Renal cortical epithelial cell (primary cell): ENCODE measurements around the gene MYOD1. TPM values are rescaled to one million over a fixed set of nuclear protein-coding genes. Genes with fewer than 3 reads are reported as not detected.
A peak's percentile ranks its signal among the peaks of the same experiment; 100 is the strongest.

Experiments
- DNase-seq: peaks from one replicate; pipeline ENCODE4 v3.0.0-alpha.2; 2011; ENCODE audit warnings: low read depth
- total RNA-seq: library from RNA; depleted of rRNA; stranded (reverse); fragments of >200 nt; gene quantifications from 2 replicates; pipeline ENCODE4 v1.2.3, GENCODE V29; 2014

Gene MYOD1
- not detected in 2 replicates for total RNA-seq

GRCh38 chr11:17719028-17719937, at the start of gene MYOD1:
Gene MYOD1 (plus strand): TSS chr11:17719571. CDS start chr11:17719783, 212 bp downstream.
- DNase-seq, result no peak

- DNase-seq, result no peak
Measured at GRCh38 chr11:17672469-17672868, 46.9 kb upstream of the MYOD1 start.

GRCh38 chr11:17673951-17674350, 45.4 kb upstream of the MYOD1 start:
- peak; percentile 25 for DNase-seq

GRCh38 chr11:17682848-17683247, 36.5 kb upstream of the MYOD1 start:
- DNase-seq, result no peak

- DNase-seq, result peak; percentile 62
Measured at GRCh38 chr11:17683377-17684161, 35.8 kb upstream of the MYOD1 start.

- no peak for DNase-seq
Measured at GRCh38 chr11:17684550-17684949, 34.8 kb upstream of the MYOD1 start.

- no peak for DNase-seq
Measured at GRCh38 chr11:17686231-17686980, 33.0 kb upstream of the MYOD1 start.

- no peak for DNase-seq
Measured at GRCh38 chr11:17687946-17688670, 31.3 kb upstream of the MYOD1 start.

- DNase-seq, result no peak
Measured at GRCh38 chr11:17691550-17691949, 27.8 kb upstream of the MYOD1 start.

GRCh38 chr11:17691976-17692375, 27.4 kb upstream of the MYOD1 start:
- DNase-seq, result no peak

GRCh38 chr11:17692931-17693330, 26.4 kb upstream of the MYOD1 start:
- DNase-seq, result no peak

GRCh38 chr11:17693531-17693930, 25.8 kb upstream of the MYOD1 start:
- DNase-seq, result no peak

- DNase-seq, result no peak
Measured at GRCh38 chr11:17694494-17695110, 24.8 kb upstream of the MYOD1 start.

GRCh38 chr11:17695454-17696441, 23.6 kb upstream of the MYOD1 start:
- no peak for DNase-seq

GRCh38 chr11:17696741-17697140, 22.6 kb upstream of the MYOD1 start:
- no peak for DNase-seq

GRCh38 chr11:17697175-17697949, 22.0 kb upstream of the MYOD1 start:
- DNase-seq, result no peak

- DNase-seq, result no peak
Measured at GRCh38 chr11:17699147-17700114, 19.9 kb upstream of the MYOD1 start.

- no peak for DNase-seq
Measured at GRCh38 chr11:17700991-17701390, 18.4 kb upstream of the MYOD1 start.
